ENCODE data around the gene CTTN. TPM values are rescaled to one million over a fixed set of nuclear protein-coding genes. Genes with fewer than 3 reads are reported as not detected.

Gene CTTN
- total RNA-seq, 1 experiment from 2014 or later = 224 TPM

DNA sequence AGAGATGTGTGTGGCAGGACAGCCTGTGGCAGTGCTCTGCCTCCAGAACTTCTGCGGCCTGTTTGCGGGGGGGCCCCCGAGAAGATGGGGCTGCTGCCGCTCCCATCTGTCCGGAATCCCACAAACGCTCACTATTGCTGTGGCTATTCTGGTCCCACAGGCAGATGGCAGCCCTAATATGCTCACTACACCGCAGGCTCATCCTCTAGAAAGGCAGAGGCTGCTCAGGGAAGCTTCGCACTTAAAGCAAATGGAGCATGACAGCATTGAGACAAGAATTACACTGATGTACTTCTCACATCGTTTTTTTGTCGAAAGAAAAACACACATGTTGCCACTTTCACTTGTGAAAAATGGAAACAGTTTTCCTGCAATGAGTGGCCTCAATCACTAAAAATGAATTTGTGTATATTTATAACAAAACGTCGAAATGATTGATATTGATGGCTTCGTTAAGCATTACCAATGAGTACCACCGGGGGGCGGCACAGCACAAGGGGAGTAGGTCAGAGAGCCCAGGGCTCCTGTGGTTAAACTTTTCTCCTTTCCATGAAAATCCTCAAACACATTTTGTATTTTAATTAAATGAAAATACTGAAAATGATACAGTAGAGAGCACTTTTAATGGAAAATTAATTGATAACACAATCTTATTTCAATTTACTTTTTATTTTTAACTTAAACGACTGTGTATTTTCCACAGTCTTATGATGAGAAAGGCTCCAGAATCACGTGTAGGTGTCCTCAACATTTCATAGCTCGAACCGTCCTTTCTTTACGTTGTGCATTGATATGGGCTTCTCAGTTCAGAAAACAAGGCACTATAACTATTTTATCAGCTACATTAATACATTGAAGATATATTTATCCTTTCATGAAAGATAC lies 69.1 kb downstream of the CTTN start:
- H3K9ac ChIP-seq (ENCODE audit: extremely low read depth, insufficient read length, low read length) = no peak overlapping the region
- WGBS (ENCODE audit: extremely low coverage, insufficient read length, low lambda C conversion rate) = no CpG with 5 or more reads among the region's 20 CpGs

More for the DNA sequence above, 69.1 kb downstream of the CTTN start:
- Histone ChIP-seq H4K8ac (replicated peaks; ENCODE audit: insufficient read length, low read depth, low read length) (no peak overlapping the region), H2AFZ (ENCODE audit: low read length) (no peak overlapping the region), H2BK120ac (ENCODE audit: low read depth, low read length, poor library complexity, severe bottlenecking) (no peak overlapping the region), H4K5ac (ENCODE audit: insufficient read length, low read depth, low read length) (no peak overlapping the region), H3K27me3 (ENCODE audit: insufficient read depth, low read length) (no peaks in the 10 kb centered on the region), H3K18ac (ENCODE audit: insufficient read length, low read depth, low read length) (no peak overlapping the region), H2BK15ac (ENCODE audit: low read depth, low read length) (no peak overlapping the region), H3K56ac (ENCODE audit: insufficient read length, low read depth, low read length) (no peak overlapping the region), H3K4me2 (ENCODE audit: insufficient read depth, insufficient read length, low read length) (no peak overlapping the region), H2AK5ac (ENCODE audit: insufficient read length, low read length) (no peak overlapping the region), H3K4me1 (ENCODE audit: insufficient read depth, low read length) (no peaks in the 10 kb centered on the region), H2BK12ac (ENCODE audit: insufficient read length, low read depth, low read length) (no peak overlapping the region), H2BK20ac (ENCODE audit: low read depth, low read length, poor library complexity, severe bottlenecking) (no peak overlapping the region), H3K9me3 (ENCODE audit: control insufficient read depth, low read depth, low read length) (no peaks in the 10 kb centered on the region), H3K79me2 (ENCODE audit: insufficient read depth, low read length) (no peaks in the 10 kb centered on the region; the same call in 1 of the 2 replicates), H4K91ac (ENCODE audit: insufficient read length, low read depth, low read length) (no peak overlapping the region), H3T11ph (ENCODE audit: low read length) (no peak overlapping the region), H3K27ac (ENCODE audit: insufficient read length, low read depth, low read length) (no peak overlapping the region), H3K79me1 (ENCODE audit: insufficient read depth, low read depth, low read length, poor library complexity, severe bottlenecking) (no peaks in the 10 kb centered on the region), H3K14ac (ENCODE audit: insufficient read depth, low read length) (no peak overlapping the region), H2BK5ac (ENCODE audit: insufficient read length, low read length) (no peak overlapping the region), H3K4ac (ENCODE audit: low read depth, low read length) (no peak overlapping the region), H4K20me1 (ENCODE audit: control insufficient read depth, insufficient read depth, insufficient read length) (no peaks in the 10 kb centered on the region), H3K23ac (ENCODE audit: insufficient read length, low read depth, low read length) (no peak overlapping the region), H3K23me2 (ENCODE audit: insufficient read length, low read depth, low read length, poor library complexity, severe bottlenecking) (no peaks in the 10 kb centered on the region)
- Mint-ChIP-seq H3K27me3 (ENCODE audit: low read depth) (peaks cover 4% of the 10 kb centered on the region), H3K4me1 (peaks cover 21 to 24% of the 10 kb centered on the region in 2 experiments), H3K4me3 (no peak overlapping the region), H3K27ac (no peak overlapping the region), H3K36me3 (ENCODE audit: insufficient read depth in 1 of 3, low read depth in 3 of 3) (peaks cover 0 to 2% (median 0%) of the 10 kb centered on the region in 3 experiments; a peak in 2 of 7 replicates), H3K9me3 (peaks cover 3 to 4% of the 10 kb centered on the region in 2 experiments; a peak in 2 of 5 replicates)
- DNase-seq = no peak
- peak; percentile 98 for TF ChIP-seq CTCF (conservative IDR thresholded peaks at IDR 0.05)

Measured in H9 (cell line).